HUES48 (cell line): ENCODE results near the gene TM7SF3.

Experiments
- H3K27ac ChIP-seq: one replicate; pipeline ENCODE4 v1.7.0; 2013; ENCODE audit warnings: low read depth, low read length, inconsistent platforms
- H3K27me3 ChIP-seq: 2 replicates; pipeline ENCODE4 v1.6.1; 2013; ENCODE audit warnings: mild to moderate bottlenecking, low read length; ENCODE audit not compliant: control insufficient read depth, insufficient read depth
- H3K36me3 ChIP-seq: 2 replicates; pipeline ENCODE4 v1.6.1; 2013; ENCODE audit warnings: low read length; ENCODE audit not compliant: control insufficient read depth, insufficient read depth
- H3K4me1 ChIP-seq: 2 replicates; pipeline ENCODE4 v1.6.1; 2013; ENCODE audit warnings: mild to moderate bottlenecking, low read length; ENCODE audit not compliant: control insufficient read depth, insufficient read depth
- H3K4me3 ChIP-seq: 2 replicates; pipeline ENCODE4 v1.5.1; 2013; ENCODE audit warnings: mild to moderate bottlenecking, low read depth, low read length
- H3K9ac ChIP-seq: 2 replicates; pipeline ENCODE4 v1.6.1; 2013; ENCODE audit warnings: mild to moderate bottlenecking, low read depth, low read length, moderate library complexity
- H3K9me3 ChIP-seq: 2 replicates; pipeline ENCODE4 v1.6.1; 2013; ENCODE audit warnings: low read length; ENCODE audit not compliant: control insufficient read depth, insufficient read depth

The TM7SF3 gene

DNA sequence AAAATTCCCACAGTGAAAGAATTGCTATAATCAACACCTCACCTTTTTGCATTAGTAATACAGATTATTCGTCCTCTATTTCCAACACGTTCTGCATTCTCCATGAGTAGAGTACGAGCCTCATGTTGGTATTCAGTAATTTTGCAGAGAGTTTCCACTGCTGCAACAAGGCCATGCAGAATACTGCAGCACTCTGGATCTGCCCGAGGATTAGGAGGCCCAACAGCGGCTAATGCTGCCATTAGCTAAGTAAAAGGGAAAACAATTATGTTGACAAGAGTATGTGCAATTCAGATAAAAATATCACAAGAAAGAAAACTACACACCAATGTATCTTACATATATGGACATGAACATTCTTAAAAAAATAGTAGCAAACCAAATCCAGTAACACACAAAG lies 85.5 kb downstream of the TM7SF3 start:
- H3K4me3 ChIP-seq = no peak overlapping the region
- peaks cover 93% of the 10 kb centered on the region for H3K36me3 ChIP-seq
- H3K9me3 ChIP-seq = no peaks in the 10 kb centered on the region
- no peak overlapping the region for H3K27ac ChIP-seq
- H3K4me1 ChIP-seq = no peaks in the 10 kb centered on the region
- no peaks in the 10 kb centered on the region for H3K27me3 ChIP-seq
- H3K9ac ChIP-seq = no peak overlapping the region
